ENCODE measurements around the gene GTSF1L. TPM values are rescaled to one million over a fixed set of nuclear protein-coding genes. Genes with fewer than 3 reads are reported as not detected.

The GTSF1L gene
- polyA plus RNA-seq, 2 of the 4 experiments (the other 2 are of a cell fraction) = not detected

GRCh38 chr20:43765916-43766315 lies 39.1 kb upstream of the GTSF1L start:
- Histone ChIP-seq H3K27ac (no peak overlapping the region), H3K4me1 (no peaks in the 10 kb centered on the region), H3K4me2 (no peak overlapping the region), H3K9me3 (no peaks in the 10 kb centered on the region), H3K4me3 (no peak overlapping the region)
- FAIRE-seq = no peak
- 79% methylated on average over 7 of the region's 7 CpGs for WGBS (ENCODE audit: missing lambda C conversion rate)
- TF ChIP-seq RFX5 (IDR thresholded peaks at IDR 0.05) (no peak), CEBPB (IDR thresholded peaks at IDR 0.05) (no peak), RARB (CRISPR knock-in tag; IDR thresholded peaks at IDR 0.05) (no peak), EP300 (IDR thresholded peaks at IDR 0.05) (no peak)
- TF ChIP-seq, protein P1, sequence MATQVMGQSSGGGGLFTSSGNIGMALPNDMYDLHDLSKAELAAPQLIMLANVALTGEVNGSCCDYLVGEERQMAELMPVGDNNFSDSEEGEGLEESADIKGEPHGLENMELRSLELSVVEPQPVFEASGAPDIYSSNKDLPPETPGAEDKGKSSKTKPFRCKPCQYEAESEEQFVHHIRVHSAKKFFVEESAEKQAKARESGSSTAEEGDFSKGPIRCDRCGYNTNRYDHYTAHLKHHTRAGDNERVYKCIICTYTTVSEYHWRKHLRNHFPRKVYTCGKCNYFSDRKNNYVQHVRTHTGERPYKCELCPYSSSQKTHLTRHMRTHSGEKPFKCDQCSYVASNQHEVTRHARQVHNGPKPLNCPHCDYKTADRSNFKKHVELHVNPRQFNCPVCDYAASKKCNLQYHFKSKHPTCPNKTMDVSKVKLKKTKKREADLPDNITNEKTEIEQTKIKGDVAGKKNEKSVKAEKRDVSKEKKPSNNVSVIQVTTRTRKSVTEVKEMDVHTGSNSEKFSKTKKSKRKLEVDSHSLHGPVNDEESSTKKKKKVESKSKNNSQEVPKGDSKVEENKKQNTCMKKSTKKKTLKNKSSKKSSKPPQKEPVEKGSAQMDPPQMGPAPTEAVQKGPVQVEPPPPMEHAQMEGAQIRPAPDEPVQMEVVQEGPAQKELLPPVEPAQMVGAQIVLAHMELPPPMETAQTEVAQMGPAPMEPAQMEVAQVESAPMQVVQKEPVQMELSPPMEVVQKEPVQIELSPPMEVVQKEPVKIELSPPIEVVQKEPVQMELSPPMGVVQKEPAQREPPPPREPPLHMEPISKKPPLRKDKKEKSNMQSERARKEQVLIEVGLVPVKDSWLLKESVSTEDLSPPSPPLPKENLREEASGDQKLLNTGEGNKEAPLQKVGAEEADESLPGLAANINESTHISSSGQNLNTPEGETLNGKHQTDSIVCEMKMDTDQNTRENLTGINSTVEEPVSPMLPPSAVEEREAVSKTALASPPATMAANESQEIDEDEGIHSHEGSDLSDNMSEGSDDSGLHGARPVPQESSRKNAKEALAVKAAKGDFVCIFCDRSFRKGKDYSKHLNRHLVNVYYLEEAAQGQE (IDR thresholded peaks at IDR 0.05) = no peak
- DNase-seq (ENCODE audit: low read depth in 1 of 2, low spot score in 1 of 2) = no peak
- ChIA-PET CTCF (interaction anchor here (0.6 to 6.0 kb wide), 3 partner anchors 16 to 315 kb away, joined by 3 to 43 read pairs (median 5); no protein-coding TSS in a partner anchor), POLR2A (interaction anchor here (0.6 kb wide), 1 partner anchor 77 kb away, joined by 3 read pairs; no protein-coding TSS in a partner anchor)
- ATAC-seq = no peak

- no peak for FAIRE-seq
- Histone ChIP-seq H3K9me3 (no peaks in the 10 kb centered on the region), H3K4me3 (no peak overlapping the region), H3K27ac (no peak overlapping the region), H3K4me2 (no peak overlapping the region), H3K4me1 (no peaks in the 10 kb centered on the region)
- ATAC-seq = no peak
- POLR2A ChIA-PET = no interaction called here
- CTCF ChIA-PET = interaction anchor here (0.6 to 6.0 kb wide), 4 partner anchors 13 to 848 kb away, joined by 3 to 43 read pairs (median 8); no protein-coding TSS in a partner anchor
- 82% methylated on average over 7 of the region's 7 CpGs for WGBS (ENCODE audit: missing lambda C conversion rate)
- DNase-seq (ENCODE audit: low read depth in 1 of 2, low spot score in 1 of 2) = no peak
- TF ChIP-seq GATA3 (IDR thresholded peaks at IDR 0.05; ENCODE audit: borderline replicate concordance) (no peak), HOXB5 (CRISPR knock-in tag; IDR thresholded peaks at IDR 0.05) (no peak)
- TF ChIP-seq, protein P1 (IDR thresholded peaks at IDR 0.05) = no peak
Observed at GRCh38 chr20:43762911-43763310, 36.1 kb upstream of the GTSF1L start.

GRCh38 chr20:43761386-43762340 lies 34.9 kb upstream of the GTSF1L start:
- Histone ChIP-seq H3K4me2 (no peak overlapping the region), H3K4me1 (no peaks in the 10 kb centered on the region), H3K27ac (no peak overlapping the region), H3K9me3 (no peaks in the 10 kb centered on the region), H3K4me3 (no peak overlapping the region)
- FAIRE-seq (no peak), DNase-seq (ENCODE audit: low read depth in 1 of 2, low spot score in 1 of 2) (no peak), ATAC-seq (peak in 1 of 2 experiments; percentile 19; a peak in 2 of 6 replicates)
- POLR2A ChIA-PET = interaction anchor here (0.6 kb wide), 1 partner anchor 338 kb away, joined by 6 read pairs; no protein-coding TSS in a partner anchor
- CTCF ChIA-PET = interaction anchor here (2.4 to 6.0 kb wide), 2 partner anchors 11 to 319 kb away, joined by 11 to 43 read pairs; no protein-coding TSS in a partner anchor
- 63% methylated on average over 15 of the region's 15 CpGs for WGBS (ENCODE audit: missing lambda C conversion rate)
- TF ChIP-seq BCL3 (IDR thresholded peaks at IDR 0.05) (no peak), HMGXB4 (CRISPR knock-in tag; IDR thresholded peaks at IDR 0.05; ENCODE audit: borderline replicate concordance) (no peak), KDM1A (IDR thresholded peaks at IDR 0.05; ENCODE audit: low read depth) (no peak), CEBPB (IDR thresholded peaks at IDR 0.05) (no peak), RFX5 (IDR thresholded peaks at IDR 0.05) (no peak), CBX2 (IDR thresholded peaks at IDR 0.05; ENCODE audit: borderline replicate concordance, low read depth) (no peak), ZFP36 (IDR thresholded peaks at IDR 0.05; ENCODE audit: borderline replicate concordance, partially characterized antibody) (no peak), TFCP2L1 (CRISPR knock-in tag; IDR thresholded peaks at IDR 0.05) (no peak), FOXS1 (CRISPR knock-in tag; IDR thresholded peaks at IDR 0.05) (no peak), RCOR1 (IDR thresholded peaks at IDR 0.05; ENCODE audit: low read depth, low read length) (no peak), SMC3 (IDR thresholded peaks at IDR 0.05) (no peak), JUN (IDR thresholded peaks at IDR 0.05) (no peak), HDAC2 (IDR thresholded peaks at IDR 0.05) (no peak)
- TF ChIP-seq, protein P2, sequence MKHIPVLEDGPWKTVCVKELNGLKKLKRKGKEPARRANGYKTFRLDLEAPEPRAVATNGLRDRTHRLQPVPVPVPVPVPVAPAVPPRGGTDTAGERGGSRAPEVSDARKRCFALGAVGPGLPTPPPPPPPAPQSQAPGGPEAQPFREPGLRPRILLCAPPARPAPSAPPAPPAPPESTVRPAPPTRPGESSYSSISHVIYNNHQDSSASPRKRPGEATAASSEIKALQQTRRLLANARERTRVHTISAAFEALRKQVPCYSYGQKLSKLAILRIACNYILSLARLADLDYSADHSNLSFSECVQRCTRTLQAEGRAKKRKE (CRISPR knock-in tag; IDR thresholded peaks at IDR 0.05; ENCODE audit: low read depth) = no peak

All from A549 (cell line).